HG03460 (cell line): ENCODE measurements around the gene LCN9.

Experiments
- ATAC-seq: cut with Tn5 transposase; IDR thresholded peaks from one replicate; pipeline ENCODE4 v1.9.1; 2021; ENCODE audit not compliant: unreplicated experiment

The LCN9 gene

DNA sequence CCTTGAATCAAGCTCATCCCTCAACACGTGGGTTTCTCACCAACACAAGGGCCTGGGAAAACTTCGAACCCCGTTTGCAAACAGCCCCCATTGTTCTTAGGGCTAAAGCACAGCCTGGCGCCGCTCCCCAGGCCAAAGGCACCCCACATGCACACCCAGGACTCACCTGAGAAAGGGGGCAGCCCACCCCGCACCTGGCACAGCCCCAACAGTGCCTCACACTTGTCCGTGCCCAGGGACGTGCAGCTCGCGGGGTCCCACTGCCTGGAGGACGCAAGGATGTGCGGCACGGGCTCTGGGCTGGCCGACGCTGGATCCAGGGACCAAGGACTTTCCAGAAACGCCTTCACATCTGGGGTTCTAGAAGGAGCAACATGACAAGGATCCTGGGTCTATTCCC, 33.3 kb downstream of the LCN9 start:
- no peak for ATAC-seq

- ATAC-seq, result no peak
Observed at GRCh38 chr9:135697226-135697625, 34.1 kb downstream of the LCN9 start.

DNA sequence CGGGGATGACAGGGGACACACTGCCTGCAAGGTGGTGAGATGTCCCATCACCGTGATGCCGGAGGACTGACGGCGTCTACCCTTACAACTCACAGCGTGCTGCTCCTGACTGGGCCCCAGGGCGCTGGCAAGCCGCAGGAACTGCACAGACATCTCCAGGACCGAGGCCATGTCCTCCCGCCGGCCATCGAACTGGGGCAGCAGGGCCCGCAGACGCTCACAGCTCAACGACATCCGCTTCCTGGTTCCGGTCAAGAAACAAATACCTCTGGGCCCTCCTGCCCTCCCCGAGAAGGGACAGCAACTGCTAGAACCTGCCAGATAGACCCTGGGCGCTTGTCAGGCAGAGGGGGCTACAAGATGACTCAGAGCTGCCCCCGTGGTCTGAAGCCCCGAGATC, 35.1 kb downstream of the LCN9 start:
- no peak for ATAC-seq

DNA sequence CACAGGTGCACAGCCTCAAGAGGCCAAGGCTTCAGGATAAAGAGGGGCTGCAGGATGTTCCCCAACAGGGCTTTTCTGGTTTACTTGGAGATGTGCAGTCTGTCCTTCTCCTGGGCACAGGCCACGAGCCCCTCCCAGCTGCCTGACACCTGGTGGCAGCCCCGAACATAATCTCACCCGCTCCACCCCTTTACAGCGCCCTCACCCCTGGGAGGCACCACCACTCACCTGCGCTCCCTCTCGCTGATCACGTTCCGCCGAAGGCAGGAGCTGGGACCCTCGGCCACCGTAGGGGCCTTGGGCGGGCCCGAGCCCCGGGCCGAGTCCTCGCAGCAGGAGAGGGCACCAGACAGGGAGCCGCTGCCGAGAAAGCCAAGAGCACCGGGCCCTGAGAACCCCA, 35.7 kb downstream of the LCN9 start:
- no peak for ATAC-seq

- no peak for ATAC-seq
Observed at GRCh38 chr9:135699440-135699839, 36.3 kb downstream of the LCN9 start, which contains the start of gene SOHLH1. Gene SOHLH1, minus strand, starts transcription at chr9:135699481. Its CDS starts 14 bp downstream, at chr9:135699467.

GRCh38 chr9:135700525-135700924, 37.4 kb downstream of the LCN9 start:
- ATAC-seq, result no peak

- no peak for ATAC-seq
Observed at GRCh38 chr9:135701067-135701958, 38.2 kb downstream of the LCN9 start.

DNA sequence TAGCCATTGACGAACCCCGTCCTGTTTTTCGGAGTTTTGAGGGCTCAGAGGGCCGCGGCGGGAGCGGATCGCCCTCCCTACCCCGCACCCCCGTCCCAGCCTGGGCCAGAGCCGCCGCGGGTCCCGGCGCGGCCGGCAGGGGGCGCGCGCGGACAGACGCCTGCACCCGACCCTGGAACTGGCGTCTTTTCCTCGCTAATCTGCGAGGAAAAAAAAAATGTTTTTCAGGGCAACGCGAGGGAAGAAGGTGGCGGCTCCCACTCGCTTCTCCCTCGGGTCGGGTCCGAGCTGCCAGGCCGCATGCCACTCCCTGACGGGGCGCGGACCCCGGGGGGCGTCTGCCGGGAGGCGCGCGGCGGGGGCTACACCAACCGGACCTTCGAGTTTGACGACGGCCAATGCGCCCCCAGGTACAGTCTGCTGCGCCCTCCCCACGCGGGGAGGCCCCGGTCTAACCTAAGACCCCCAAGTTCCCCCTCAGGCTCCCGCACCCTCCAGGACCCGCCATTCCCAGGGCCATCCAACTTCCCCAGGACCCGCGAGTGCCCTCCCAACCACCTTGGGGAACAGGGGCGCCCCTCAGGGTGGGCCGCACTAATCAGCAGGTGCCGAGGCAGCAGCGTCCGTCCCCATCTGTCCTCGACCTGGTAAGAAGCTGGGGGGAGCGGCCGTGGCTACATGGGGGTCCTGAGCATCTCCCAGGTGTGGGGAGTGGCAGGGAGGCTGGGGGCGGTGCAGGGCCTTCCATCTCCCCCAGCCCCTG, 39.0 kb downstream of the LCN9 start, which contains the start of gene KCNT1:
KCNT1 (plus strand) TSS at position 227 of the 763 bp plus-strand sequence; CDS start at position 301, 74 bp downstream.
- ATAC-seq, result no peak

DNA sequence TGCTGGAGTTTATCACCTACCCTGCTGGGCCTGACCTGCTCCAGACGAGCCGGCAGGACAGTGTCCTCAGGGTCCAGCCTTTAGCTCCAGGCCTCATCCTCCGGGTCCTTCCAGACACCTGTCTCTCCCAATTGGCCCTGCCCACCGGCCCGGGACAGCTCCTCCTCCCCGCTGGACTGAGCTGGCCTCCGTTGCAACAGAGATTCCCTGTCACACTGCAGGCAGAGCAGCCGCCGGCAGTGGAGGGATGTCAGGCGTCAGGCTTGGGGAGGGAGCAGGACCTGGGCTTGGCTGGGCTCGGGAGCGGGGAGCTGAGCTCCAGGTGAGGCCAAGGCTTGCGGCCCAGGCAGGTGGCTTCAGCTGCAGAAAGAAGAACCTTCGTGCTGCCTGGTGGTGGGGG, 40.6 kb downstream of the LCN9 start:
- ATAC-seq, result no peak

DNA sequence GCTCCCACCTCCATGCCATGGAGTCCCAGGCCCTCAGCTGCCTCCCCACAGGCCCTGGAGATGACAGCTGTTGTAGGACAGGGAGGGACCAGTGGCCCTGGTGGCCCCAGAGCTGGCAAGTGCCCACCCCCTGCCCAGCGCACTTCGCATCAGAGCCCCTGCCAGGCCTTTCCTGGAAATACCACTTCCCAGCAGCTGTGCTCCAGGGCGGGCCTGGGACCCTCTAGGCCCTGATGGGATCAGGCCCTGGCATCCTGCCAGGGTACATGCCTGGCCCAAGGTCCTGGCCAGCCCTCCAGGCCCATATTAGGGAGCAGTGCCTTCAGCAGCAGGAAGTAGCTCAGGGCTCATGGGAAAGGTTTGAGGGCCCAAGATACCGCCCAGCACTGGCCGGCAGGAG, 41.4 kb downstream of the LCN9 start:
- ATAC-seq, result no peak

GRCh38 chr9:135705376-135705775, 42.3 kb downstream of the LCN9 start:
- ATAC-seq, result no peak

DNA sequence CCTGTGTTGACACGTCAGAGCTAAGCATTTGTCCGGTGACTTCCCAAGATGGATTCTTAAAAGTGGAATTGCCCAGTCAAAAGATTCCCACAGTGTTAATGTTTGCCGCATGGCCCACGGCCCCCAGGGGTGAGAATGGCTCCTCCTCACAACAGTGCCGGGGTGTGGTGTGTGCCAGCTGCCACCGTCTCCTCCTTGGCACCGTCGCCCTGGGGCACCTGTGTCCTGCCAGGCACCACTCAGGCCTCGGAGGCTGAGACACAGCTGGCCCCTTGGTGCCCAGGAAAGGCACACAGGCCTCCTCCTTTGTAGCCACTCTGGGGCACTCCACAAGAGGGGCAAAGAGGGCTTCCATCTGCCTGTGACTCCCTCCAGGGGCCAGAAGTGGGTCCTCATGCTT, 43.2 kb downstream of the LCN9 start:
- ATAC-seq, result no peak

- no peak for ATAC-seq
Observed at GRCh38 chr9:135707252-135708138, 44.4 kb downstream of the LCN9 start.

GRCh38 chr9:135708164-135708563, 45.1 kb downstream of the LCN9 start:
- ATAC-seq, result no peak

- ATAC-seq, result no peak
Observed at GRCh38 chr9:135711391-135711790, 48.3 kb downstream of the LCN9 start.

- ATAC-seq, result no peak
Observed at GRCh38 chr9:135711881-135712280, 48.8 kb downstream of the LCN9 start.

- no peak for ATAC-seq
Observed at GRCh38 chr9:135712613-135713295, 49.6 kb downstream of the LCN9 start.

DNA sequence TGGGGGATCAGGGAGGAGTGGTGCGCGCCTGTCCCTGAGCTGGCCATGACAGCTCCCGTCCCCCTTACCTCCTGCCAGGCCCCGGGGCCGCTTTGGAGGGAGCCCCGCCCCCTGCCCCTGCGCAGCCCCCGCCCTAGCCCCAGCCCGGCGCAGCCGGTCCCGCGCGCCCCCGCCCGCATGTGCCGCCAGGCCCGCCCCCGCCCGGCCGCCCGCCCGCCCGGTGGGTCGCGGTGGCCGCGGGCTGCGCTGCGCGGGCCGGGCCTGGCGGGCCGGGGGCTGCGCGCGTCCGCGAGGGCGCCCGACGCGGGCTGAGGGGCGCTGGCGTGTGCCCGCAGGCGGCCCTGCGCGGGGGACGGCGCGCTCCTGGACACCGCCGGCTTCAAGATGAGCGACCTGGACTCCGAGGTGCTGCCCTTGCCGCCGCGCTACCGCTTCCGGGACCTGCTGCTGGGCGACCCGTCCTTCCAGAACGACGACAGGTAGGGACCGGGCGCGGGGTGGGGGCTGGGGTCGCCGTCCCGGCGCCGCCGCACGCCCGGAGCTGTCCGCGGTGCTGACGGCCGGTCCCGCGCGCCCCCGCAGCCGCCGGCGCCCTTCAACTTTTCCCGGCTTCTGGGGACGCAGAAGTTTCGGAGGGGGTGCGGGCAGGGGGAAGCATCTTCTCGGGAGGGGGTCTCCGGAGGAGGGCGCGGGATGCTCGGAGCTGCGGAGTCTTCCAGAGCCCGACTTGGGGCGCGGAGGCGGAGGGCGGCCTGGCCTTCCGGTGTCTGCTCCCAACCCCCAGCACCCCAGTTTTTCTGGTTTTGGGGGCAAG, 51.3 kb downstream of the LCN9 start:
- no peak for ATAC-seq

DNA sequence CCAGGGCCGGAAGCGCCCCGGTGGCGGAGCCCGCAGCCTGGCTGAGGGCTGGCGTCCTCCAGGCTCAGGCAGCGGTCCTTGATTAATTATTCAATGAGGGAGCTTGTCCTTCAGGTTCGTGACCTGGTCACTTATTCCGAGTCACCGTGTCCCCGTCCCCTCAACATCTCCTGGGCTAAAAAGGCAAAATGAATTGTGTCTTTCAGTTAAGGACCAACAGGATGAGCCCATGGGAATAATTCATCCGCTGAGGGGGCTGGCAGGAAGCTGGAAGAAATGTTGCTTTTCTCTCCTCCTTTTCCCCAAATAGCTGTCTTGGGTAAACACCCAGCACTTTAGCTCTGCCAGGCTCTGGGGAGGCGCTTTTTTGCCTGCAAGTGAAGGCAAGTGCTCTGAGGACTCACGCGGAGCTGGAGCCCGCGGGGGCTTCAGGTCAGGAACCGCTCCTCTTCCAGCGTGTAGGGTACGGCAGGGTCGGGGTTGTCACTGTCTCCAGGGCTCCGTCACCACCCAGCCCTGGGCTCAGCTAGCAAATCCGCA, 52.0 kb downstream of the LCN9 start:
- no peak for ATAC-seq
